ENCODE results near the gene SHH. TPM values are rescaled to one million over a fixed set of nuclear protein-coding genes. Genes with fewer than 3 reads are reported as not detected.
"Not testable (repeated sequence)": the region's sequence is repeated elsewhere in the genome, so short reads cannot be mapped to it uniquely, and the experiment has no call there.

SHH gene
- total and polyA plus RNA-seq, 11 donors = not detected

DNA sequence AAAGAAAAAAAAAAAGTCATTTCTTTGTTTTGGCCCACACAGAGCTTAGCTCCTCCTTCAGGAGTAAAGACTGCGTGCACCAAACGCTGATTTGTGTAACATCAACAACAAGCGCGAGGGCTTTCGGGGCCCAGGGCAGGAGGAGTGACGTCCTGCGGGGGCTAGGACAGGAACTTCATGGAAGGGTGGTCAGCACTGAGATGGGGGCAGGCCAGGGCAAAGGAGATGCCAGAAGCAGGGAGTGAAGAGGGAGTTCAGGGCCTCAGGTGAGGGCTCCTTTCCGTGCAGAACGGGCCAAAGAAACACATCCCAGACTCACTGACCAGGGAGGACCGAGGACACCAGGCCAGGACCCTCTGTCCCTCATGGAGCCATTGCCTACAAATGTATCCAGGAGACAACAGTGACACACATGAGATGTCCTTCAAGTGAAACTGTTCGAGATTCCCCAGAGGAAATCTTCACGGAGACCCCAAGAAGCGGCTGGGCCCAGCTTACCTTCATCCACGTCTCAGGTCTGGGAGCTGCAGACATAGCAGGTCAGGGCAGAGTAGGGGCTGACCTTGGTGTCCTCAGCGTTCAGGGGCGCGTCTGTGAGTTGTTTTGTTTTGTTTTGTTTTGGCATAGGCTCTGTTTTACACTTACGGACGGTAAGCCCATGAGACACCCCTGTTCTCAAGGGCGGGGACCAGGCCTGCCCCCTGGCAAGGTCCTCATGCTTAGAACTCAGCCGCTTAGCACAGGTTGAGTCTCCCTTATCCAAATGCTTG is 30.4 kb upstream of the SHH start:
- Histone ChIP-seq H3K36me3 (no peaks in the 10 kb centered on the region), H3K27me3 (peaks cover 0 to 24% (median 1%) of the 10 kb centered on the region in 9 donors), H3K4me1 (no peaks in the 10 kb centered on the region), H3K27ac (no peak overlapping the region), H3K4me3 (no peak overlapping the region), H3K9me3 (no peaks in the 10 kb centered on the region)
- 70 to 83% (median 77%) methylated on average over 14 to 21 of the region's 21 CpGs for WGBS, 4 donors
- no peak for ATAC-seq
- DNase-seq = peak in 1 of 5 donors; percentile 40
- TF ChIP-seq CTCF (IDR thresholded peaks at IDR 0.05) (no peak), POLR2A (IDR thresholded peaks at IDR 0.05) (no peak)
- intact Hi-C loops (cut with DNase I) = no loop called here

- Histone ChIP-seq H3K9me3 (no peaks in the 10 kb centered on the region), H3K4me3 (no peak overlapping the region), H3K27ac (no peak overlapping the region), H3K27me3 (peaks cover 0 to 30% (median 3%) of the 10 kb centered on the region in 9 donors), H3K4me1 (no peaks in the 10 kb centered on the region), H3K36me3 (no peaks in the 10 kb centered on the region)
- intact Hi-C loops (cut with DNase I) = no loop called here
- WGBS, 4 donors = 79 to 86% (median 83%) methylated on average over 8 of the region's 8 CpGs
- no peak for ATAC-seq
- TF ChIP-seq CTCF (IDR thresholded peaks at IDR 0.05) = no peak
- no peak for TF ChIP-seq POLR2A (IDR thresholded peaks at IDR 0.05)
- DNase-seq = peak in 1 of 5 donors; percentile 23
Measured at GRCh38 chr7:155840909-155841308, 28.6 kb upstream of the SHH start.

- Histone ChIP-seq H3K4me3 (no peak overlapping the region), H3K27ac (no peak overlapping the region), H3K27me3 (peaks cover 0 to 32% (median 3%) of the 10 kb centered on the region in 9 donors), H3K9me3 (no peaks in the 10 kb centered on the region), H3K36me3 (no peaks in the 10 kb centered on the region), H3K4me1 (no peaks in the 10 kb centered on the region)
- TF ChIP-seq POLR2A (IDR thresholded peaks at IDR 0.05) = no peak
- TF ChIP-seq CTCF (IDR thresholded peaks at IDR 0.05) = no peak
- DNase-seq (peak in 1 of 5 donors; percentile 17), ATAC-seq (no peak)
- 80 to 81% (median 80%) methylated on average over 21 of the region's 21 CpGs for WGBS, 4 donors
- intact Hi-C loops (cut with DNase I) = no loop called here
Measured at GRCh38 chr7:155840262-155840885, 28.1 kb upstream of the SHH start.

- WGBS, 4 donors = 81 to 92% (median 82%) methylated on average over 8 of the region's 8 CpGs
- Histone ChIP-seq H3K36me3 (no peaks in the 10 kb centered on the region), H3K4me3 (no peak overlapping the region), H3K27ac (no peak overlapping the region), H3K9me3 (no peaks in the 10 kb centered on the region), H3K27me3 (peaks cover 0 to 38% (median 3%) of the 10 kb centered on the region in 9 donors), H3K4me1 (no peaks in the 10 kb centered on the region)
- peak in 1 of 5 donors; percentile 19 for DNase-seq
- no peak for ATAC-seq
- intact Hi-C loops (cut with DNase I) = no loop called here
- no peak for TF ChIP-seq CTCF (IDR thresholded peaks at IDR 0.05)
- TF ChIP-seq POLR2A (IDR thresholded peaks at IDR 0.05) = no peak
Measured at GRCh38 chr7:155839461-155839860, 27.2 kb upstream of the SHH start.

GRCh38 chr7:155838312-155838711 is 26.0 kb upstream of the SHH start:
- DNase-seq = peak in 1 of 5 donors; percentile 8
- H3K4me1 ChIP-seq; H3K4me3 ChIP-seq; H3K36me3 ChIP-seq; H3K9me3 ChIP-seq; ATAC-seq; H3K27ac ChIP-seq; intact Hi-C loops (cut with DNase I): not testable (repeated sequence)
- 86 to 90% (median 88%) methylated on average over 12 of the region's 12 CpGs for WGBS, 4 donors
- peaks cover 0 to 32% (median 3%) of the 10 kb centered on the region in 9 donors for H3K27me3 ChIP-seq
